ENCODE measurements around the gene NMNAT3. TPM values are rescaled to one million over a fixed set of nuclear protein-coding genes. Genes with fewer than 3 reads are reported as not detected.

Gene NMNAT3
- total RNA-seq, 4 donors from 2014 or later = 9.5 to 17.2 (median 12.8) TPM

DNA sequence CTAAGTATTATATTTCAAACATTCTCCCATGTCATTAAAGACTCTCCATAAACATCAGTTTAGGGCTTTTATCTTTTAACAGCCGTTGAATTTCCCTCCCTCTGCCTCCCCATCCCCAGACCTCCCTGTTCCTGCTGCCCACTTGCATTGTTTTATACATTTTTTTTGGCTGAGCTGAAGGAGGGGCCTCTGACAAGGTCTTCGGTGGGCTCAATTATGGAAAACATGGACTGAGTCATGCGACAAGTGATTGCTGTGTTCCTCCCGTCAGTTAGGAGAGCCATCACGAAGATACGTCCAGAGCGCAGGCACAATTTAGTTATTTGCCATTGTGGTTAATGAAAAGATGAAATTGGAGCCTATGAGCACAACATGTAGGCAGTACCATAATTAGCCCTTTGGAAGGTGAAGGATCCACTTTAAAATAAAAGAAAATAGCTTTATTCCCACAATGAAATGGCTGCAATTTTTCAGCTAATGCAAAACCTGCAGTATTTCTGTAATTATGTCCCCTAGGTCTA lies 12.0 kb upstream of the NMNAT3 start:
- TF ChIP-seq POLR2A (IDR thresholded peaks at IDR 0.05) = no peak
- no peak for TF ChIP-seq CTCF (IDR thresholded peaks at IDR 0.05 in 4 of 5, conservative IDR thresholded peaks at IDR 0.05 in 1 of 5)
- no peak for DNase-seq
- ATAC-seq = no peak

DNA sequence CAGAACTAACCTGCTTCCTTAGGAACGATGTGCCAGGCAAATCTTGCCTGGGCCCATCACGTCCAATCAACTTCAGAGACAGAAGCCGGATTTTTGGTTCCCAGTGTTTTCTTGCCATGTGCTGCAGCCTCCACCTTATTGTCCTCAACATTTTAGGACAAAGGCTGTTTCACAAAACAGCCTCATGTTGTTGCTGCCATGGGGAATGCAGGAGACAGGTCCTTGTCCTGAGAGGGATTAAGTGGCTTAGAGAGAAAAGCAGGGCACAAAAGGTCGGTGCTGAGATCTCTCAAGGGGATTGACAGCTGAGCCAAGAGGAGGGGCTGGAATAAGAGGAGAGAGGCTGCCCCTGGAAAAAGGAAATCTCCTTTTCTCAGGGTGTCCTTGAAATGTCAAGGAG lies 11.3 kb upstream of the NMNAT3 start:
- peaks cover 0 to 4% of the 10 kb centered on the region in 2 donors for H3K4me1 ChIP-seq
- H3K9me3 ChIP-seq = no peaks in the 10 kb centered on the region
- no peak overlapping the region for H3K27ac ChIP-seq
- TF ChIP-seq POLR2A (IDR thresholded peaks at IDR 0.05) = no peak
- no peak for TF ChIP-seq CTCF (IDR thresholded peaks at IDR 0.05 in 4 of 5, conservative IDR thresholded peaks at IDR 0.05 in 1 of 5)
- DNase-seq = no peak
- H3K36me3 ChIP-seq = no peaks in the 10 kb centered on the region
- intact Hi-C loops (cut with DNase I; ENCODE audit: low total_unique reads) = no loop called here
- no peak for ATAC-seq
- H3K27me3 ChIP-seq = no peaks in the 10 kb centered on the region
- H3K4me3 ChIP-seq = no peak overlapping the region
- in situ Hi-C loops (cut with MboI; ENCODE audit: low sequenced_read_pairs in 4 of 4) = no loop called here

More for the DNA sequence above, 12.0 kb upstream of the NMNAT3 start:
- Histone ChIP-seq H3K36me3 (no peaks in the 10 kb centered on the region), H3K27ac (no peak overlapping the region), H3K27me3 (no peaks in the 10 kb centered on the region), H3K4me3 (no peak overlapping the region), H3K4me1 (peaks cover 0 to 4% of the 10 kb centered on the region in 2 donors), H3K9me3 (no peaks in the 10 kb centered on the region)
- in situ Hi-C loops (cut with MboI; ENCODE audit: low sequenced_read_pairs in 4 of 4) (no loop called here), intact Hi-C loops (cut with DNase I; ENCODE audit: low total_unique reads) (no loop called here)

DNA sequence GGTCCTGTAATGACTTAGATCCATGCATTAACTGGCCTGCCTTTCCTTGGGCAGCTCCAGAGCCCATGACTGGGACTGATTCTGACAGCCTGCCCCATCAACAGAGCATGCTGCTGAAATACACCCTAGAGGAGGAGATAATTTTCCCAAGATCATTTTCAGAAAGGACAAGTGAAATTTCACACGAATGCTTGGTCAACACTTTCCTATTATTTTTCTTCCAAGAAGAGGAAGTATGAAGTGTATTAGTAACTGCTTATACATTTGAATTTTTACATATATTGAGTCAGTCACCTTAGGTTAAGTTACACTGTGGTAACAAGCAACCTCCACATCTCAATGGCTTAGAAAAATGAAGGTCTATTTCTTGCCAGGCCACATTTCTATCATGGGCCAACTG lies 9.7 kb upstream of the NMNAT3 start:
- H3K4me1 ChIP-seq = peaks cover 0 to 4% of the 10 kb centered on the region in 2 donors
- no peak for DNase-seq
- ATAC-seq = no peak
- no peak for TF ChIP-seq CTCF (IDR thresholded peaks at IDR 0.05 in 4 of 5, conservative IDR thresholded peaks at IDR 0.05 in 1 of 5)
- no peak for TF ChIP-seq POLR2A (IDR thresholded peaks at IDR 0.05)
- no peaks in the 10 kb centered on the region for H3K9me3 ChIP-seq
- intact Hi-C loops (cut with DNase I; ENCODE audit: low total_unique reads) = no loop called here
- no peaks in the 10 kb centered on the region for H3K27me3 ChIP-seq
- no peak overlapping the region for H3K4me3 ChIP-seq
- H3K27ac ChIP-seq = no peak overlapping the region
- in situ Hi-C loops (cut with MboI; ENCODE audit: low sequenced_read_pairs in 4 of 4) = no loop called here
- H3K36me3 ChIP-seq = no peaks in the 10 kb centered on the region

DNA sequence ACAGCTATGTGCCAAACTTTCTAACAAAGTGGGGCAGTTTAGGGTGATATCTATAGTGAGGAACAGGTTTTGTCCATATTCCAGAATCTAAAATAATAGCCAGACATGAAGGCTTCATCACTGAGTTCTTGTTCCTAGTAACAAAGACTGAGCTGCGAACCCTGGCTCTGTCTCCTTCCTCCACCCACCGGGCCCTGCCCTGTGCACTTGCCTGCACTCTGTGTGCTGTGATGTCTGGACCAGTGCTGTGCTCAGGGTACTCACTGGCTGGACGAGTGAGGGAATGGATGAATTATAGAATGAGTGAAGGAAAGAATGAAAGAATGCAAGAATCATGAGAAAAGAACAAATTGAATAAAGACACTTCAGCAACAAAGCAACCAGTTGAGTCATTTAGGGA lies 8.9 kb upstream of the NMNAT3 start:
- intact Hi-C loops (cut with DNase I; ENCODE audit: low total_unique reads) (no loop called here), in situ Hi-C loops (cut with MboI; ENCODE audit: low sequenced_read_pairs in 4 of 4) (no loop called here)
- no peak for TF ChIP-seq CTCF (IDR thresholded peaks at IDR 0.05 in 4 of 5, conservative IDR thresholded peaks at IDR 0.05 in 1 of 5)
- TF ChIP-seq POLR2A (IDR thresholded peaks at IDR 0.05) = no peak
- Histone ChIP-seq H3K27ac (no peak overlapping the region), H3K36me3 (no peaks in the 10 kb centered on the region), H3K4me1 (peaks cover 0 to 4% of the 10 kb centered on the region in 2 donors), H3K4me3 (no peak overlapping the region), H3K9me3 (no peaks in the 10 kb centered on the region), H3K27me3 (no peaks in the 10 kb centered on the region)
- DNase-seq = no peak
- ATAC-seq = no peak

DNA sequence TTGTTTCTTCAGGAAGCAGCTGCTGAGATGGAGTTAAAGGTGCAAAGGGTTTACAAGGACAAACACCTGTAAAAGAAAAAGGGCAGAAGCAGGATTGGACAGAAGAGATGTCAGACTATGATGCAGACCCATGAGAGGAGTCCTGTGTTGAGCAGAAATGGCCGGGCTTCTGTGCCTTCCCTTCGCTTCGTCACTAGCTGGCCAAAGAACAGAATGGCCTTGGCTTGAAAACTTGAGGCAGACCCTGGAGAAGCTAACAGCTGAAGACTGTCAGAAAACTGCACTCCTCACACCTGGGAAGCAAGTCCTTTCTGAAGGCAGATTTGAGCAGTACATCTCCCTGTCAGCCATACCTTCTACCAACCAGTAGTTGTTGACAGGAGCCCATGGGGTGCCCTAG lies 8.4 kb upstream of the NMNAT3 start:
- in situ Hi-C loops (cut with MboI; ENCODE audit: low sequenced_read_pairs in 4 of 4) = no loop called here
- H3K27ac ChIP-seq = no peak overlapping the region
- TF ChIP-seq POLR2A (IDR thresholded peaks at IDR 0.05) (no peak), CTCF (IDR thresholded peaks at IDR 0.05 in 4 of 5, conservative IDR thresholded peaks at IDR 0.05 in 1 of 5) (no peak)
- ATAC-seq = no peak
- H3K9me3 ChIP-seq = no peaks in the 10 kb centered on the region
- H3K4me3 ChIP-seq = no peak overlapping the region
- peaks cover 0 to 4% of the 10 kb centered on the region in 2 donors for H3K4me1 ChIP-seq
- no peaks in the 10 kb centered on the region for H3K36me3 ChIP-seq
- no peak for DNase-seq
- intact Hi-C loops (cut with DNase I; ENCODE audit: low total_unique reads) = no loop called here
- no peaks in the 10 kb centered on the region for H3K27me3 ChIP-seq
